WTC11 (cell line): Measurements from ENCODE around the gene SPTLC1.

Experiments
- TF ChIP-seq, protein P1 (sequence below): fragments of 200-600 bp; IDR thresholded peaks from 2 replicates; pipeline ENCODE4 v1.8.0; 2022; ENCODE audit warnings: antibody characterized with exemption
- TF ChIP-seq, protein P2 (sequence below): sonication (generic); formaldehyde crosslinking; IDR thresholded peaks from 2 replicates; pipeline ENCODE4 v1.8.0; 2022; ENCODE audit warnings: mild to moderate bottlenecking, missing genetic modification reagents

DNA sequence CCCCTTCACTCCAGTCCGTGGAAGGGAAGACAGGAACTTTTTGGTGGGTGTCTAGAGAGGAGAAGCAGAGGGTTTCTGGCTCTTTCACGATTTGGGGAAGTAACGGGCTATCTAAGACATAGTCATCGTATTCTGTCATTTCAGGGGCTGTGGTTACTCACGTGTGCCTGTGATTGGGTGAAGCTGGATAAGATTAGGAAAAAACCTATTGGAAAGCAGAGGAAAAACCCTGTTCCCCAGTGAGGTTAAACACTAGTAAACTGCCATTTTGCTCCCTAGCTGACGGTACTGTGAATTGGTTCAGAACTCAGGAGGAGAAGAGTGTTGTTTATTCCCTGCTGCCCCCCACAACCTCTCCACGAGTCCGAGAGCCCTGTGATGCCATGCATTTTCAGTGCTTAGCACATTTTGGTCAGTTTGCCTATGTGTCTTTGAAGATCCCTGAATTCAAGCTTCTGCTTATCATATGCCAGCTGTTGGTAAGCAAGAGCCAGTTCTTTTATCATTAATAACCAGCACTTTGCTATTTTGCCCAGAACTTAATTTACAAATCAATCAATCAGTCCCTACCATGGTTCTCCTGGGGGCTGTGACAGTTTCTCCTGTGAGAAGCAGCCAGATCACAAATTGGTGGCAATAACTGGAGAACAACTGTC, 120.1 kb downstream of the SPTLC1 start:
- TF ChIP-seq, protein P1, sequence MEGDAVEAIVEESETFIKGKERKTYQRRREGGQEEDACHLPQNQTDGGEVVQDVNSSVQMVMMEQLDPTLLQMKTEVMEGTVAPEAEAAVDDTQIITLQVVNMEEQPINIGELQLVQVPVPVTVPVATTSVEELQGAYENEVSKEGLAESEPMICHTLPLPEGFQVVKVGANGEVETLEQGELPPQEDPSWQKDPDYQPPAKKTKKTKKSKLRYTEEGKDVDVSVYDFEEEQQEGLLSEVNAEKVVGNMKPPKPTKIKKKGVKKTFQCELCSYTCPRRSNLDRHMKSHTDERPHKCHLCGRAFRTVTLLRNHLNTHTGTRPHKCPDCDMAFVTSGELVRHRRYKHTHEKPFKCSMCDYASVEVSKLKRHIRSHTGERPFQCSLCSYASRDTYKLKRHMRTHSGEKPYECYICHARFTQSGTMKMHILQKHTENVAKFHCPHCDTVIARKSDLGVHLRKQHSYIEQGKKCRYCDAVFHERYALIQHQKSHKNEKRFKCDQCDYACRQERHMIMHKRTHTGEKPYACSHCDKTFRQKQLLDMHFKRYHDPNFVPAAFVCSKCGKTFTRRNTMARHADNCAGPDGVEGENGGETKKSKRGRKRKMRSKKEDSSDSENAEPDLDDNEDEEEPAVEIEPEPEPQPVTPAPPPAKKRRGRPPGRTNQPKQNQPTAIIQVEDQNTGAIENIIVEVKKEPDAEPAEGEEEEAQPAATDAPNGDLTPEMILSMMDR, result no peak
- TF ChIP-seq, protein P2, sequence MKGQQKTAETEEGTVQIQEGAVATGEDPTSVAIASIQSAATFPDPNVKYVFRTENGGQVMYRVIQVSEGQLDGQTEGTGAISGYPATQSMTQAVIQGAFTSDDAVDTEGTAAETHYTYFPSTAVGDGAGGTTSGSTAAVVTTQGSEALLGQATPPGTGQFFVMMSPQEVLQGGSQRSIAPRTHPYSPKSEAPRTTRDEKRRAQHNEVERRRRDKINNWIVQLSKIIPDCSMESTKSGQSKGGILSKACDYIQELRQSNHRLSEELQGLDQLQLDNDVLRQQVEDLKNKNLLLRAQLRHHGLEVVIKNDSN, result no peak
